Spleen (tissue), 7 donors: ENCODE results near the gene TMPRSS6.

ENCODE experiments used
- POLR2A ChIP-seq, 3 donors: fragments of 450-650 bp; IDR thresholded peaks; one replicate each; pipeline ENCODE4 v1.5.1; 2017; ENCODE audit warnings: antibody characterized with exemption in 3 of 3, mild to moderate bottlenecking in 1 of 3
- TF ChIP-seq, protein P1 (sequence below), 11 experiments: fragments of 200-600 bp in 7 of 11; fragments of 450-650 bp in 4 of 11; sonication (generic) in 4 of 11; IDR thresholded peaks in 8 of 11; conservative IDR thresholded peaks in 3 of 11; 1 replicate in 7 of 11; 2 replicates in 4 of 11; pipeline versions ENCODE4 v1.4.0 to v1.8.0; 2016 to 2021; ENCODE audit warnings: antibody characterized with exemption in 11 of 11, inconsistent platforms in 4 of 11, mild to moderate bottlenecking in 1 of 11
- donor health status: DM: no; HTN: no; CAD: no; lungs with moderate emphysema.
- donor health status: DM: no; HTN: no; CAD: no.
- donor health status: DM: no; HTN: no; CAD: no.

DNA sequence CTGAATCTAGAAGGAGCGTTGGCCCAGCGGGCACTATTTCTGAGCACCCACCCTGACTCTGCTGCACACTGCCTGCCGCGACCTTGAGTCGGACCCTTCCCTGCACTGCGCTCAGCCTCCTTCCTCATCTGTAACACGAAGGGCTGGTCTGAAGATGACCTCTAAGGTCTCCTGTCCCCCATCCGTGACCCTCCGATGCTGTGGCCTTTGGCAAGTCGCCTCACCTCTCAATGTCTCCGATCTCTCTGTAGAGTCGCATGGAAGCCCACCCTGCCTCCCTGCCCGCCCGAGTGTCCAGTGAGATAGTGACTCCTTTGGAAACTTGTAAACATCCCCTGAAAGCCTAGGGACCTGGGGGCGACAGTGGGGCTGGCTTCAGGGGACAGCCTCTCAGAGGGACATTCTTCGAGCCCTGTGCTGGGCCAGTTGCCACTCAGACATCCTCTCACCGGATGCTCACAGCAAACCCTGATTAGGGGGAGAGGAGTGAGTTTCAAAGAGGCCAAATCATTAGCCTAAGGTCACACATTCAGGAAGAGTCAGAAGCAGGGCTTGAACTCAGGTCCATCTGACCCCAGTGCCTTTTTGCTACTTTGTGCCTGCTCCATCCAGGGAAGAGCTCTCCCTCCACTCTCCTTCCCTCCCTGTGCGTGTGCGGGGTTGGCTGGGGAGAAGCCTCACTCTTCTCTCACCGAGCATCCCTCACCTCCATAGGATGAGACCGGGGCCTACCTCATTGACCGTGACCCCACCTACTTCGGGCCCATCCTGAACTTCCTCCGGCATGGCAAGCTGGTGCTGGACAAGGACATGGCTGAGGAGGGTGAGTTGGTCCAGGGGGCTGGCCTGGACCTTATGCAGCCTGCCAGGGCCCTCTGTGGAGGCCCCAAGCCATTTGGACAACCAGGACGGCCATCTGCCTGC, 56.9 kb downstream of the TMPRSS6 start:
- no peak for TF ChIP-seq POLR2A (IDR thresholded peaks at IDR 0.05)
- TF ChIP-seq, protein P1, sequence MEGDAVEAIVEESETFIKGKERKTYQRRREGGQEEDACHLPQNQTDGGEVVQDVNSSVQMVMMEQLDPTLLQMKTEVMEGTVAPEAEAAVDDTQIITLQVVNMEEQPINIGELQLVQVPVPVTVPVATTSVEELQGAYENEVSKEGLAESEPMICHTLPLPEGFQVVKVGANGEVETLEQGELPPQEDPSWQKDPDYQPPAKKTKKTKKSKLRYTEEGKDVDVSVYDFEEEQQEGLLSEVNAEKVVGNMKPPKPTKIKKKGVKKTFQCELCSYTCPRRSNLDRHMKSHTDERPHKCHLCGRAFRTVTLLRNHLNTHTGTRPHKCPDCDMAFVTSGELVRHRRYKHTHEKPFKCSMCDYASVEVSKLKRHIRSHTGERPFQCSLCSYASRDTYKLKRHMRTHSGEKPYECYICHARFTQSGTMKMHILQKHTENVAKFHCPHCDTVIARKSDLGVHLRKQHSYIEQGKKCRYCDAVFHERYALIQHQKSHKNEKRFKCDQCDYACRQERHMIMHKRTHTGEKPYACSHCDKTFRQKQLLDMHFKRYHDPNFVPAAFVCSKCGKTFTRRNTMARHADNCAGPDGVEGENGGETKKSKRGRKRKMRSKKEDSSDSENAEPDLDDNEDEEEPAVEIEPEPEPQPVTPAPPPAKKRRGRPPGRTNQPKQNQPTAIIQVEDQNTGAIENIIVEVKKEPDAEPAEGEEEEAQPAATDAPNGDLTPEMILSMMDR (IDR thresholded peaks at IDR 0.05 in 8 of 11, conservative IDR thresholded peaks at IDR 0.05 in 3 of 11) = no peak
